HEK293 (cell line): ENCODE measurements around the gene HPS4.

Source experiments
- CTCF ChIA-PET: fragments of 350-600 bp; formaldehyde crosslinking; extraction: SDS; loops from one replicate; lab custom pipeline; 2021; ENCODE audit warnings: antibody characterized with exemption; lab: Yijun Ruan, JAX
- POLR2A ChIA-PET: fragments of 300-600 bp; formaldehyde crosslinking; extraction: SDS; loops from one replicate; lab custom pipeline; 2020; ENCODE audit warnings: antibody characterized with exemption, inconsistent platforms; lab: Yijun Ruan, JAX
- H3K27ac ChIP-seq: fragments of 200-500 bp; sonication (Bioruptor generic); 2 replicates; pipeline ENCODE4 v1.5.1; 2014; ENCODE audit warnings: low read depth, low read length, control low read depth, inconsistent platforms; ENCODE audit errors: extremely low read depth
- H3K36me3 ChIP-seq, 2 experiments: fragments of 200-500 bp in 1 of 2; sonication (Bioruptor generic) in 1 of 2; 1 replicate in 1 of 2; 2 replicates in 1 of 2; pipeline ENCODE4 v1.5.1; 2014 to 2017; ENCODE audit warnings: inconsistent platforms in 2 of 2, low read length in 2 of 2; ENCODE audit not compliant: control insufficient read depth in 2 of 2, insufficient read depth in 1 of 2
- H3K4me1 ChIP-seq: fragments of 200-500 bp; sonication (Bioruptor generic); 2 replicates; pipeline ENCODE4 v1.5.1; 2014; ENCODE audit warnings: mild to moderate bottlenecking, low read length, inconsistent platforms; ENCODE audit not compliant: control insufficient read depth, insufficient read depth
- H3K4me3 ChIP-seq: 2 replicates; pipeline ENCODE4 v1.5.1; 2011; ENCODE audit warnings: low read depth, mild to moderate bottlenecking, control low read depth, low read length, moderate library complexity
- H3K9me3 ChIP-seq: fragments of 200-500 bp; sonication (Bioruptor generic); 2 replicates; pipeline ENCODE4 v1.5.1; 2014; ENCODE audit warnings: low read depth, low read length, inconsistent platforms; ENCODE audit not compliant: control insufficient read depth, insufficient read depth
- EGR2 ChIP-seq: fragments of 450-650 bp; formaldehyde crosslinking; IDR thresholded peaks from 2 replicates; pipeline ENCODE4 v1.5.1; 2016; ENCODE audit warnings: low read depth, missing biosample characterization, missing genetic modification characterization
- IKZF3 ChIP-seq: fragments of 450-650 bp; IDR thresholded peaks from 2 replicates; pipeline ENCODE4 v1.5.0; 2018; ENCODE audit warnings: missing biosample characterization, mild to moderate bottlenecking, missing genetic modification characterization, moderate library complexity
- MZF1 ChIP-seq: fragments of 450-650 bp; formaldehyde crosslinking; IDR thresholded peaks from 2 replicates; pipeline ENCODE4 v1.5.1; 2017; ENCODE audit warnings: missing biosample characterization, missing genetic modification characterization, borderline replicate concordance
- PRDM1 ChIP-seq: fragments of 450-650 bp; formaldehyde crosslinking; IDR thresholded peaks from 2 replicates; pipeline ENCODE4; 2016; ENCODE audit warnings: missing biosample characterization, missing genetic modification characterization
- SCRT1 ChIP-seq: fragments of 450-650 bp; formaldehyde crosslinking; IDR thresholded peaks from 2 replicates; pipeline ENCODE4 v1.5.1; 2016; ENCODE audit warnings: missing biosample characterization, missing genetic modification characterization, borderline replicate concordance
- SP2 ChIP-seq: fragments of 450-650 bp; formaldehyde crosslinking; IDR thresholded peaks from 2 replicates; pipeline ENCODE4 v1.5.1; 2016; ENCODE audit warnings: missing biosample characterization, missing genetic modification characterization
- ZBTB20 ChIP-seq: fragments of 450-650 bp; formaldehyde crosslinking; IDR thresholded peaks from 2 replicates; pipeline ENCODE4 v1.5.1; 2016; ENCODE audit warnings: missing biosample characterization, missing genetic modification characterization
- ZFHX2 ChIP-seq: fragments of 450-650 bp; formaldehyde crosslinking; conservative IDR thresholded peaks from 2 replicates; pipeline ENCODE4 v1.5.1; 2016; ENCODE audit warnings: missing biosample characterization, missing genetic modification characterization
- ZFP3 ChIP-seq: fragments of 450-650 bp; formaldehyde crosslinking; IDR thresholded peaks from 2 replicates; pipeline ENCODE4 v1.5.1; 2016; ENCODE audit warnings: low read depth, missing biosample characterization, missing genetic modification characterization
- ZNF132 ChIP-seq: fragments of 450-650 bp; formaldehyde crosslinking; IDR thresholded peaks from 2 replicates; pipeline ENCODE4 v1.5.1; 2017; ENCODE audit warnings: missing biosample characterization, missing genetic modification characterization, borderline replicate concordance
- ZNF202 ChIP-seq: fragments of 450-650 bp; formaldehyde crosslinking; IDR thresholded peaks from 2 replicates; pipeline ENCODE4 v1.5.1; 2016; ENCODE audit warnings: missing biosample characterization, missing genetic modification characterization, borderline replicate concordance
- ZNF302 ChIP-seq: fragments of 450-650 bp; formaldehyde crosslinking; IDR thresholded peaks from 2 replicates; pipeline ENCODE4 v1.5.1; 2016; ENCODE audit warnings: missing biosample characterization, missing genetic modification characterization, low read depth
- ZNF416 ChIP-seq: fragments of 450-650 bp; formaldehyde crosslinking; IDR thresholded peaks from 2 replicates; pipeline ENCODE4 v1.5.1; 2016; ENCODE audit warnings: missing biosample characterization, missing genetic modification characterization
- ZNF521 ChIP-seq: fragments of 450-650 bp; formaldehyde crosslinking; IDR thresholded peaks from 2 replicates; pipeline ENCODE4 v1.5.1; 2017; ENCODE audit warnings: missing biosample characterization, mild to moderate bottlenecking, missing genetic modification characterization
- ZNF529 ChIP-seq: fragments of 450-650 bp; formaldehyde crosslinking; IDR thresholded peaks from 2 replicates; pipeline ENCODE4 v1.5.1; 2017; ENCODE audit warnings: missing genetic modification characterization, missing biosample characterization; ENCODE audit not compliant: insufficient replicate concordance
- ZNF544 ChIP-seq: fragments of 450-650 bp; formaldehyde crosslinking; IDR thresholded peaks from 2 replicates; pipeline ENCODE4 v1.5.0; 2017; ENCODE audit warnings: missing biosample characterization, missing genetic modification characterization
- ZNF76 ChIP-seq: fragments of 450-650 bp; formaldehyde crosslinking; IDR thresholded peaks from 2 replicates; pipeline ENCODE4; 2016; ENCODE audit warnings: low read depth, missing biosample characterization, missing genetic modification characterization, borderline replicate concordance
- ZNF777 ChIP-seq: fragments of 450-650 bp; formaldehyde crosslinking; IDR thresholded peaks from 2 replicates; pipeline ENCODE4 v1.5.1; 2017; ENCODE audit warnings: missing biosample characterization, missing genetic modification characterization, borderline replicate concordance
- ZNF843 ChIP-seq: fragments of 450-650 bp; formaldehyde crosslinking; IDR thresholded peaks from 2 replicates; pipeline ENCODE4 v1.5.1; 2016; ENCODE audit warnings: missing biosample characterization, missing genetic modification characterization
- TF ChIP-seq, protein P1 (sequence below): fragments of 450-650 bp; formaldehyde crosslinking; IDR thresholded peaks from 2 replicates; pipeline ENCODE4 v1.5.1; 2016; ENCODE audit warnings: missing biosample characterization, missing genetic modification characterization
- TF ChIP-seq, protein P2 (sequence below): fragments of 450-650 bp; formaldehyde crosslinking; IDR thresholded peaks from 2 replicates; pipeline ENCODE4 v1.5.1; 2016; ENCODE audit warnings: missing biosample characterization, missing genetic modification characterization
- TF ChIP-seq, protein P3 (sequence below): fragments of 450-650 bp; formaldehyde crosslinking; IDR thresholded peaks from 2 replicates; pipeline ENCODE4 v1.5.1; 2016; ENCODE audit warnings: missing biosample characterization, missing genetic modification characterization, low read depth

The HPS4 gene

DNA sequence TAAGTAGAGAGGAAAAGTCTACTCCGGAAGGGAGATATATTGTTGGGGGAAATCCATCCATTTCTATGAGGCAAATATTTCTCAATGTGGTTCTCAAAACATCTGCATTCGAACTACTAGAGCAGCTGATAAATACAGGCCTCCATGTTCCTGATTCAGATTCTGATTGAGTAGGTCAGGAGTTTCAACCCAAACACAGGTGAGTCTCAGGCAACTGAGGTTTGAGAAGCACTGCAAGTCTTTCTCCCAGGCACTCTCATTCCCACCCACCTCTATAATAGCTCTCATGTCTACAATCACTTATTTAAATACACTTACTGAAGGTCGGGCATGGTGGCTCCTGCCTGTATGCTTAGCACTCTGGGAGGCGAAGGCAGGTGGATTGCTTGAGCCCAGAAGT lies 69.2 kb downstream of the HPS4 start (continued):
- no peak for TF ChIP-seq ZNF76 (tag by site-specific recombination)
- TF ChIP-seq, all 188 proteins: peak for 0

DNA sequence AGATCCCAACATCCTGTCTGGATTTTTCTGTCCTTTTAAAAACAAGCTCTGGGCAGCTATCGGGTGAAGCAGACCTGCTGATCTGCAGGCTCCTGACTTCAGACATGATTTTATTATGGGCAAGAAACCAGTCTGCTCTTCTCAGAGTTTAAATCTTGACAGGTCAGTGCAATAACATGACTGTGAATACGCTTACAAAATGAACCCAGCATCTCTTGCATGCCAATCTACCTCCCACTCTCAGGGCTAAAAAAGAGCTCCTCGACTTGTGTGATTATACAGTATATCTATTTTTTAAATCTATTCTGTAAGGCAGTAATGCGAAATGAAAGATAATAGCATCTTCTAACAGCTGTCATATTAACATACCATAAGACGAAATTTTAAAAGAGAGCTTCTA lies 73.2 kb downstream of the HPS4 start:
- no peak overlapping the region for H3K27ac ChIP-seq
- TF ChIP-seq ZNF843 (tag by site-specific recombination) (no peak), ZNF777 (no peak), ZNF202 (tag by site-specific recombination) (no peak), IKZF3 (tag by site-specific recombination) (no peak), ZNF521 (tag by site-specific recombination) (no peak), SCRT1 (tag by site-specific recombination) (no peak), MZF1 (tag by site-specific recombination) (no peak), EGR2 (no peak), ZNF544 (tag by site-specific recombination) (no peak), ZNF416 (no peak), ZBTB20 (tag by site-specific recombination) (no peak), ZNF302 (tag by site-specific recombination) (no peak)
- TF ChIP-seq, protein P1, sequence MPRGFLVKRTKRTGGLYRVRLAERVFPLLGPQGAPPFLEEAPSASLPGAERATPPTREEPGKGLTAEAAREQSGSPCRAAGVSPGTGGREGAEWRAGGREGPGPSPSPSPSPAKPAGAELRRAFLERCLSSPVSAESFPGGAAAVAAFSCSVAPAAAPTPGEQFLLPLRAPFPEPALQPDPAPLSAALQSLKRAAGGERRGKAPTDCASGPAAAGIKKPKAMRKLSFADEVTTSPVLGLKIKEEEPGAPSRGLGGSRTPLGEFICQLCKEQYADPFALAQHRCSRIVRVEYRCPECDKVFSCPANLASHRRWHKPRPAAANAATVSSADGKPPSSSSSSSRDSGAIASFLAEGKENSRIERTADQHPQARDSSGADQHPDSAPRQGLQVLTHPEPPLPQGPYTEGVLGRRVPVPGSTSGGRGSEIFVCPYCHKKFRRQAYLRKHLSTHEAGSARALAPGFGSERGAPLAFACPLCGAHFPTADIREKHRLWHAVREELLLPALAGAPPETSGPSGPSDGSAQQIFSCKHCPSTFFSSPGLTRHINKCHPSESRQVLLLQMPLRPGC (tag by site-specific recombination), result no peak
- TF ChIP-seq, protein P2, sequence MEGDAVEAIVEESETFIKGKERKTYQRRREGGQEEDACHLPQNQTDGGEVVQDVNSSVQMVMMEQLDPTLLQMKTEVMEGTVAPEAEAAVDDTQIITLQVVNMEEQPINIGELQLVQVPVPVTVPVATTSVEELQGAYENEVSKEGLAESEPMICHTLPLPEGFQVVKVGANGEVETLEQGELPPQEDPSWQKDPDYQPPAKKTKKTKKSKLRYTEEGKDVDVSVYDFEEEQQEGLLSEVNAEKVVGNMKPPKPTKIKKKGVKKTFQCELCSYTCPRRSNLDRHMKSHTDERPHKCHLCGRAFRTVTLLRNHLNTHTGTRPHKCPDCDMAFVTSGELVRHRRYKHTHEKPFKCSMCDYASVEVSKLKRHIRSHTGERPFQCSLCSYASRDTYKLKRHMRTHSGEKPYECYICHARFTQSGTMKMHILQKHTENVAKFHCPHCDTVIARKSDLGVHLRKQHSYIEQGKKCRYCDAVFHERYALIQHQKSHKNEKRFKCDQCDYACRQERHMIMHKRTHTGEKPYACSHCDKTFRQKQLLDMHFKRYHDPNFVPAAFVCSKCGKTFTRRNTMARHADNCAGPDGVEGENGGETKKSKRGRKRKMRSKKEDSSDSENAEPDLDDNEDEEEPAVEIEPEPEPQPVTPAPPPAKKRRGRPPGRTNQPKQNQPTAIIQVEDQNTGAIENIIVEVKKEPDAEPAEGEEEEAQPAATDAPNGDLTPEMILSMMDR (tag by site-specific recombination), result no peak
- no peak overlapping the region for H3K4me3 ChIP-seq
- no peaks in the 10 kb centered on the region for H3K4me1 ChIP-seq
- H3K9me3 ChIP-seq, result no peaks in the 10 kb centered on the region
- no peaks in the 10 kb centered on the region for H3K36me3 ChIP-seq
- ChIA-PET CTCF (interaction anchor here (1.1 to 2.1 kb wide), 2 partner anchors 45 to 51 kb away, joined by 5 to 20 read pairs; no protein-coding TSS in a partner anchor), POLR2A (no interaction called here)

DNA sequence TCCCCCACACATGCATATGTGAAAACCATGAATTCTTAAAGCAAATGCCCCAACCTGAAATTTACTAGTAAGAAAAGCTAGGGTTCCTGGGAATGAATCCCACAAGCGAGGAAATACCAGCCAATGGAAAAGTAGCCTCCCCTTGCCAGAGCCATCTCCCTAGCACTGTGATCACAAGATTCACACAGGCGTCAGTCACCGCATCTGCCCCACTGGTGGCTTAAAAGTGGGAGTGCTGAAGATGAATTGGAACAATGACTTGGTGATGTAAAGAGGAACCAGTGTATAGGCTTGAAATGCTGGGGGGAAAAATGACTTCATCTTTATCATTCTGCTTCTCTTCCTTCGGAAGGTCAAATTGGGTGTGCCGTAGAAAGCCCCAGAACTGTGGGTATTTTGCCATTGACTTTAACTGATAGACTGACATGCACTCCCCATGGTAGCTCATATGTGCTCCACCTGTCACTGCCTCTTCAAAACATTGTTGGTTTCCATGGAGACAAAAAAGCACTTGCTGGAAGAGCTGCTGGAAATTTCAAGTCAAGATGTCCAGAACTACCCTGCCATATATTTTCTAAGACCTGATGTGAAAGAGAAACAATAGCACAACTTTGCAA lies 73.8 kb downstream of the HPS4 start:
- Histone ChIP-seq H3K4me1 (no peaks in the 10 kb centered on the region), H3K27ac (no peak overlapping the region), H3K9me3 (no peaks in the 10 kb centered on the region), H3K4me3 (no peak overlapping the region), H3K36me3 (no peaks in the 10 kb centered on the region)
- ChIA-PET POLR2A (no interaction called here), CTCF (interaction anchor here (2.1 kb wide), 1 partner anchor 52 kb away, joined by 20 read pairs; no protein-coding TSS in a partner anchor)
- TF ChIP-seq ZFHX2 (tag by site-specific recombination) (no peak), PRDM1 (no peak), ZNF132 (tag by site-specific recombination) (no peak), SP2 (no peak), ZFP3 (tag by site-specific recombination) (no peak), ZNF529 (tag by site-specific recombination) (no peak)
- TF ChIP-seq, protein P3, sequence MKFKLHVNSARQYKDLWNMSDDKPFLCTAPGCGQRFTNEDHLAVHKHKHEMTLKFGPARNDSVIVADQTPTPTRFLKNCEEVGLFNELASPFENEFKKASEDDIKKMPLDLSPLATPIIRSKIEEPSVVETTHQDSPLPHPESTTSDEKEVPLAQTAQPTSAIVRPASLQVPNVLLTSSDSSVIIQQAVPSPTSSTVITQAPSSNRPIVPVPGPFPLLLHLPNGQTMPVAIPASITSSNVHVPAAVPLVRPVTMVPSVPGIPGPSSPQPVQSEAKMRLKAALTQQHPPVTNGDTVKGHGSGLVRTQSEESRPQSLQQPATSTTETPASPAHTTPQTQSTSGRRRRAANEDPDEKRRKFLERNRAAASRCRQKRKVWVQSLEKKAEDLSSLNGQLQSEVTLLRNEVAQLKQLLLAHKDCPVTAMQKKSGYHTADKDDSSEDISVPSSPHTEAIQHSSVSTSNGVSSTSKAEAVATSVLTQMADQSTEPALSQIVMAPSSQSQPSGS (tag by site-specific recombination), result no peak
